ENCODE results near the gene ADAMTS18.

Gene ADAMTS18

GRCh38 chr16:77449208-77449607 lies 14.4 kb upstream of the ADAMTS18 start:
- Histone ChIP-seq H3K4me1 (ENCODE audit: low read depth, poor library complexity, severe bottlenecking) (no peaks in the 10 kb centered on the region), H3K27me3 (ENCODE audit: insufficient read depth, low read depth) (no peaks in the 10 kb centered on the region), H2AFZ (ENCODE audit: low read depth) (no peak overlapping the region)

GRCh38 chr16:77445324-77445723 lies 10.5 kb upstream of the ADAMTS18 start:
- Histone ChIP-seq H3K4me3 (IDR thresholded peaks at IDR 0.05; ENCODE audit: insufficient read depth, low read depth, low read length) (no peak overlapping the region), H3K4me1 (ENCODE audit: low read depth, poor library complexity, severe bottlenecking) (no peaks in the 10 kb centered on the region), H3K79me2 (ENCODE audit: insufficient read depth, low read depth) (no peaks in the 10 kb centered on the region), H3K4me2 (no peak overlapping the region), H3K9ac (no peak overlapping the region), H4K20me1 (ENCODE audit: insufficient read depth) (no peaks in the 10 kb centered on the region), H3K27me3 (ENCODE audit: insufficient read depth, low read depth) (no peaks in the 10 kb centered on the region), H3K27ac (no peak overlapping the region), H3K36me3 (ENCODE audit: insufficient read depth) (no peaks in the 10 kb centered on the region), H2AFZ (ENCODE audit: low read depth) (no peak overlapping the region)
- TF ChIP-seq CTCF (conservative IDR thresholded peaks at IDR 0.05; ENCODE audit: low read depth, low read length): no peak

More at GRCh38 chr16:77449208-77449607, 14.4 kb upstream of the ADAMTS18 start:
- Histone ChIP-seq H3K27ac (no peak overlapping the region), H3K79me2 (ENCODE audit: insufficient read depth, low read depth) (no peaks in the 10 kb centered on the region), H3K4me2 (no peak overlapping the region), H3K4me3 (IDR thresholded peaks at IDR 0.05; ENCODE audit: insufficient read depth, low read depth, low read length) (no peak overlapping the region), H4K20me1 (ENCODE audit: insufficient read depth) (no peaks in the 10 kb centered on the region), H3K9ac (no peak overlapping the region), H3K36me3 (ENCODE audit: insufficient read depth) (no peaks in the 10 kb centered on the region)
- TF ChIP-seq CTCF (conservative IDR thresholded peaks at IDR 0.05; ENCODE audit: low read depth, low read length): no peak

GRCh38 chr16:77444147-77444460 lies 9.3 kb upstream of the ADAMTS18 start:
- no peak overlapping the region for H3K9ac ChIP-seq
- no peaks in the 10 kb centered on the region for H3K27me3 ChIP-seq (ENCODE audit: insufficient read depth, low read depth)
- no peaks in the 10 kb centered on the region for H3K79me2 ChIP-seq (ENCODE audit: insufficient read depth, low read depth)
- H3K4me3 ChIP-seq (IDR thresholded peaks at IDR 0.05; ENCODE audit: insufficient read depth, low read depth, low read length): no peak overlapping the region
- no peak overlapping the region for H3K4me2 ChIP-seq
- H2AFZ ChIP-seq (ENCODE audit: low read depth): no peak overlapping the region
- no peaks in the 10 kb centered on the region for H3K4me1 ChIP-seq (ENCODE audit: low read depth, poor library complexity, severe bottlenecking)
- TF ChIP-seq CTCF (conservative IDR thresholded peaks at IDR 0.05; ENCODE audit: low read depth, low read length): no peak
- no peaks in the 10 kb centered on the region for H4K20me1 ChIP-seq (ENCODE audit: insufficient read depth)
- no peaks in the 10 kb centered on the region for H3K36me3 ChIP-seq (ENCODE audit: insufficient read depth)
- no peak overlapping the region for H3K27ac ChIP-seq

- H3K4me1 ChIP-seq (ENCODE audit: low read depth, poor library complexity, severe bottlenecking): no peaks in the 10 kb centered on the region
- no peaks in the 10 kb centered on the region for H3K79me2 ChIP-seq (ENCODE audit: insufficient read depth, low read depth)
- no peak overlapping the region for H3K9ac ChIP-seq
- H2AFZ ChIP-seq (ENCODE audit: low read depth): no peak overlapping the region
- no peak overlapping the region for H3K4me3 ChIP-seq (IDR thresholded peaks at IDR 0.05; ENCODE audit: insufficient read depth, low read depth, low read length)
- H3K4me2 ChIP-seq: no peak overlapping the region
- H3K27me3 ChIP-seq (ENCODE audit: insufficient read depth, low read depth): no peaks in the 10 kb centered on the region
- no peaks in the 10 kb centered on the region for H3K36me3 ChIP-seq (ENCODE audit: insufficient read depth)
- no peaks in the 10 kb centered on the region for H4K20me1 ChIP-seq (ENCODE audit: insufficient read depth)
- no peak for TF ChIP-seq CTCF (conservative IDR thresholded peaks at IDR 0.05; ENCODE audit: low read depth, low read length)
- no peak overlapping the region for H3K27ac ChIP-seq
Measured at GRCh38 chr16:77443357-77444146, 8.7 kb upstream of the ADAMTS18 start.

Measured in KMS-11 (cell line).